ENCODE results near the gene STXBP4. TPM values are rescaled to one million over a fixed set of nuclear protein-coding genes. Genes with fewer than 3 reads are reported as not detected.

The STXBP4 gene
- total RNA-seq, 3 donors from 2014 or later (not counting 1 experiment from before 2014, with no cell fraction given): 4.9 to 10.3 (median 7.6) TPM

GRCh38 chr17:55063885-55064874 lies 95.6 kb downstream of the STXBP4 start:
- intact Hi-C loops (cut with micrococcal nuclease): no loop called here
- no peaks in the 10 kb centered on the region for H3K27me3 ChIP-seq (ENCODE audit: control insufficient read depth, insufficient read depth, low read length)
- H3K27me3 Mint-ChIP-seq (ENCODE audit: low read depth in 2 of 2): no peaks in the 10 kb centered on the region
- TF ChIP-seq CTCF (IDR thresholded peaks at IDR 0.05): no peak
- WGBS (ENCODE audit: insufficient coverage): 89% methylated on average over 13 of the region's 16 CpGs
- H3K36me3 Mint-ChIP-seq: no peaks in the 10 kb centered on the region
- no peaks in the 10 kb centered on the region for H3K9me3 ChIP-seq (ENCODE audit: control insufficient read depth, insufficient read depth, low read length)
- H3K4me3 ChIP-seq (ENCODE audit: low read length): no peak overlapping the region
- no peaks in the 10 kb centered on the region for H3K9me3 Mint-ChIP-seq
- peak in 1 of 2 donors; percentile 6 for DNase-seq
- H3K4me1 ChIP-seq (ENCODE audit: control insufficient read depth, insufficient read depth, low read length): no peaks in the 10 kb centered on the region
- H3K36me3 ChIP-seq (ENCODE audit: control insufficient read depth, insufficient read depth, low read length): no peaks in the 10 kb centered on the region
- no peak overlapping the region for H3K4me3 Mint-ChIP-seq
- H3K4me1 Mint-ChIP-seq: no peaks in the 10 kb centered on the region
- H3K27ac Mint-ChIP-seq: no peak overlapping the region
- no peak overlapping the region for H3K27ac ChIP-seq (ENCODE audit: low read length)
- no peak for ATAC-seq

GRCh38 chr17:55067697-55068439 lies 99.3 kb downstream of the STXBP4 start:
- Mint-ChIP-seq H3K4me3 (no peak overlapping the region), H3K27me3 (ENCODE audit: low read depth in 2 of 2) (no peaks in the 10 kb centered on the region), H3K4me1 (no peaks in the 10 kb centered on the region), H3K36me3 (no peaks in the 10 kb centered on the region), H3K27ac (no peak overlapping the region), H3K9me3 (no peaks in the 10 kb centered on the region)
- Histone ChIP-seq H3K27me3 (ENCODE audit: control insufficient read depth, insufficient read depth, low read length) (no peaks in the 10 kb centered on the region), H3K4me3 (ENCODE audit: low read length) (no peak overlapping the region), H3K9me3 (ENCODE audit: control insufficient read depth, insufficient read depth, low read length) (no peaks in the 10 kb centered on the region), H3K27ac (ENCODE audit: low read length) (no peak overlapping the region), H3K4me1 (ENCODE audit: control insufficient read depth, insufficient read depth, low read length) (no peaks in the 10 kb centered on the region), H3K36me3 (ENCODE audit: control insufficient read depth, insufficient read depth, low read length) (no peaks in the 10 kb centered on the region)
- ATAC-seq: no peak
- intact Hi-C loops (cut with micrococcal nuclease): no loop called here
- WGBS (ENCODE audit: insufficient coverage): no CpG with 5 or more reads among the region's 1 CpG
- TF ChIP-seq CTCF (IDR thresholded peaks at IDR 0.05): no peak
- no peak for DNase-seq

GRCh38 chr17:55068862-55069811 lies 100.6 kb downstream of the STXBP4 start:
- no peaks in the 10 kb centered on the region for H3K36me3 Mint-ChIP-seq
- Histone ChIP-seq H3K36me3 (ENCODE audit: control insufficient read depth, insufficient read depth, low read length) (no peaks in the 10 kb centered on the region), H3K9me3 (ENCODE audit: control insufficient read depth, insufficient read depth, low read length) (no peaks in the 10 kb centered on the region), H3K27ac (ENCODE audit: low read length) (no peak overlapping the region), H3K27me3 (ENCODE audit: control insufficient read depth, insufficient read depth, low read length) (no peaks in the 10 kb centered on the region), H3K4me3 (ENCODE audit: low read length) (no peak overlapping the region), H3K4me1 (ENCODE audit: control insufficient read depth, insufficient read depth, low read length) (no peaks in the 10 kb centered on the region)
- TF ChIP-seq CTCF (IDR thresholded peaks at IDR 0.05): no peak
- H3K9me3 Mint-ChIP-seq: no peaks in the 10 kb centered on the region
- no peaks in the 10 kb centered on the region for H3K27me3 Mint-ChIP-seq (ENCODE audit: low read depth in 2 of 2)
- ATAC-seq: no peak
- no peak overlapping the region for H3K27ac Mint-ChIP-seq
- DNase-seq: no peak
- intact Hi-C loops (cut with micrococcal nuclease): no loop called here
- no peak overlapping the region for H3K4me3 Mint-ChIP-seq
- WGBS (ENCODE audit: insufficient coverage): 67% methylated on average over 3 of the region's 4 CpGs
- H3K4me1 Mint-ChIP-seq: no peaks in the 10 kb centered on the region
